Measurements from ENCODE around the gene REV1. TPM values are rescaled to one million over a fixed set of nuclear protein-coding genes. Genes with fewer than 3 reads are reported as not detected.

REV1 gene
- total and polyA plus RNA-seq, 2 of the 4 experiments (the other 2 are of a cell fraction), result 13.4 to 30.1 TPM

GRCh38 chr2:99389371-99389770 lies 100.4 kb downstream of the REV1 start:
- H3K4me2 ChIP-seq (ENCODE audit: low read depth, low read length), result no peak overlapping the region
- H3K23ac ChIP-seq (ENCODE audit: low read depth, low read length), result no peak overlapping the region
- no peak overlapping the region for H3K14ac ChIP-seq (replicated peaks; ENCODE audit: low read depth, low read length)
- dilution Hi-C loops (cut with HindIII; ENCODE audit: low sequenced_read_pairs, unreplicated experiment), result no loop called here
- WGBS, 2 experiments (ENCODE audit: extremely low coverage in 2 of 2, insufficient read length in 1 of 2), result no CpG with 5 or more reads among the region's 2 CpGs
- in situ Hi-C loops (cut with MboI; ENCODE audit: low sequenced_read_pairs), result no loop called here
- ChIA-PET CTCF (no interaction called here), POLR2A (ENCODE audit: unreplicated experiment) (no interaction called here)
- no peaks in the 10 kb centered on the region for H3K4me1 ChIP-seq (ENCODE audit: control insufficient read depth, insufficient read depth, low read length)
- ATAC-seq (ENCODE audit: low read depth), result peak; percentile 91
- H3K4me3 ChIP-seq (ENCODE audit: insufficient read depth, low read depth, low read length), result no peak overlapping the region
- H4K91ac ChIP-seq (ENCODE audit: insufficient read depth, low read depth, low read length), result no peak overlapping the region
- no peak overlapping the region for H4K5ac ChIP-seq (ENCODE audit: low read depth, low read length)
- no peak overlapping the region for H3K27ac ChIP-seq (ENCODE audit: insufficient read depth, low read length)
- no peaks in the 10 kb centered on the region for H4K20me1 ChIP-seq (ENCODE audit: insufficient read depth, low read length)
- H3K79me1 ChIP-seq (ENCODE audit: low read depth in 1 of 2, low read length in 2 of 2), result peaks cover 18 to 20% of the 10 kb centered on the region in 2 experiments
- peaks cover 9% of the 10 kb centered on the region for H3K9me1 ChIP-seq (ENCODE audit: insufficient read depth, low read length)
- no peak overlapping the region for H2BK5ac ChIP-seq (ENCODE audit: low read depth, low read length, poor library complexity, severe bottlenecking)
- no peak overlapping the region for H2BK120ac ChIP-seq (ENCODE audit: low read depth, low read length)
- H3K9ac ChIP-seq (ENCODE audit: low read depth, low read length), result no peak overlapping the region
- H3K4ac ChIP-seq (ENCODE audit: low read depth, low read length), result no peak overlapping the region
- H3K56ac ChIP-seq (ENCODE audit: extremely low read depth, insufficient read depth, low read length), result no peak overlapping the region
- H2BK15ac ChIP-seq (ENCODE audit: low read depth, low read length), result no peak overlapping the region
- no peak overlapping the region for H3K18ac ChIP-seq (ENCODE audit: low read depth, low read length)
- TF ChIP-seq SMC3 (IDR thresholded peaks at IDR 0.05; ENCODE audit: low read depth, low read length) (no peak), RCOR1 (IDR thresholded peaks at IDR 0.05; ENCODE audit: insufficient replicate concordance, low read length) (peak; percentile 89), BHLHE40 (IDR thresholded peaks at IDR 0.05; ENCODE audit: low read depth, low read length) (peak; percentile 48; the same call in 1 of the 2 replicates), MXI1 (IDR thresholded peaks at IDR 0.05; ENCODE audit: borderline replicate concordance, low read depth, low read length) (peak; percentile 67; the same call in 1 of the 2 replicates), CTCF (conservative IDR thresholded peaks at IDR 0.05; ENCODE audit: low read depth, low read length) (no peak), FOS (IDR thresholded peaks at IDR 0.05; ENCODE audit: low read depth, low read length) (peak; percentile 42; the same call in 1 of the 2 replicates), RFX5 (IDR thresholded peaks at IDR 0.05; ENCODE audit: low read depth, low read length) (no peak)
- BruUV-seq (replicated peaks), result no TSS peak
- no peak overlapping the region for H2BK20ac ChIP-seq (ENCODE audit: low read depth, low read length)
- H4K8ac ChIP-seq (ENCODE audit: low read depth in 2 of 2, low read length in 2 of 2), result no peak overlapping the region
- H3K9me3 ChIP-seq (ENCODE audit: control insufficient read depth, insufficient read depth, low read length), result no peaks in the 10 kb centered on the region
- peak; percentile 87 for DNase-seq
- intact Hi-C loops (cut with micrococcal nuclease), result no loop called here
- H3K27me3 ChIP-seq (ENCODE audit: control insufficient read depth, insufficient read depth, low read length), result no peaks in the 10 kb centered on the region
- no peak overlapping the region for H2AK9ac ChIP-seq (replicated peaks; ENCODE audit: low read depth, low read length, poor library complexity)
- no peak overlapping the region for H2AFZ ChIP-seq (replicated peaks; ENCODE audit: low read length, poor library complexity)
- H2AK5ac ChIP-seq (ENCODE audit: low read depth, low read length), result no peak overlapping the region
- peaks cover 30% of the 10 kb centered on the region for H3K36me3 ChIP-seq (ENCODE audit: control insufficient read depth, insufficient read depth, low read length)
